ENCODE data around the gene HDAC4. TPM values are rescaled to one million over a fixed set of nuclear protein-coding genes. Genes with fewer than 3 reads are reported as not detected.

HDAC4 gene
- total and polyA plus RNA-seq, 10 of the 15 experiments (the other 5 are each of a cell fraction or from before 2014, with no cell fraction given): 0.22 to 15.7 (median 4.8) TPM

GRCh38 chr2:239244625-239245024, 156.2 kb downstream of the HDAC4 start:
- BruUV-seq (replicated peaks): no TSS peak
- ChIA-PET CTCF (interaction anchor here (1.2 kb wide), 1 partner anchor 8 kb away, joined by 3 read pairs; no protein-coding TSS in a partner anchor), POLR2A (no interaction called here), SMC1A (ENCODE audit: uncharacterized antibody, unreplicated experiment) (no interaction called here), RAD21 (ENCODE audit: unreplicated experiment) (no interaction called here)
- FAIRE-seq: no peak
- DNase-seq (ENCODE audit: low read depth, low spot score): no peak
- in situ Hi-C loops (cut with MboI): no loop called here
- 76% methylated on average over 5 of the region's 5 CpGs for WGBS (ENCODE audit: insufficient coverage, insufficient replicate concordance, low lambda C conversion rate, missing lambda C conversion rate)
- intact Hi-C loops (cut with micrococcal nuclease; ENCODE audit: unreplicated experiment): no loop called here
- H3K27ac ChIP-seq (ENCODE audit: control insufficient read depth, insufficient read depth): no peak overlapping the region
- no peaks in the 10 kb centered on the region for H3K79me2 ChIP-seq (ENCODE audit: control insufficient read depth, insufficient read depth, low read length)
- no peak overlapping the region for H3K9ac ChIP-seq (ENCODE audit: control insufficient read depth, insufficient read depth, low read length)
- H3K4me1 ChIP-seq (ENCODE audit: control insufficient read depth, insufficient read depth, low read length): no peaks in the 10 kb centered on the region
- H4K20me1 ChIP-seq (ENCODE audit: control insufficient read depth, insufficient read depth): no peaks in the 10 kb centered on the region
- H3K27me3 ChIP-seq (replicated peaks in 1 of 2; ENCODE audit: control insufficient read depth in 2 of 2, insufficient read depth in 2 of 2, low read length in 1 of 2): no peaks in the 10 kb centered on the region
- no peak overlapping the region for H2AFZ ChIP-seq (ENCODE audit: control insufficient read depth, low read depth, low read length)
- no peak for ATAC-seq
- no peak overlapping the region for H3K4me2 ChIP-seq (ENCODE audit: control insufficient read depth, insufficient read depth)
- H3K9me3 ChIP-seq (replicated peaks; ENCODE audit: control insufficient read depth, insufficient read depth, low read length): no peaks in the 10 kb centered on the region
- no peaks in the 10 kb centered on the region for H3K36me3 ChIP-seq (ENCODE audit: control insufficient read depth in 2 of 2, insufficient read depth in 2 of 2, low read length in 1 of 2)
- TF ChIP-seq, protein P1, sequence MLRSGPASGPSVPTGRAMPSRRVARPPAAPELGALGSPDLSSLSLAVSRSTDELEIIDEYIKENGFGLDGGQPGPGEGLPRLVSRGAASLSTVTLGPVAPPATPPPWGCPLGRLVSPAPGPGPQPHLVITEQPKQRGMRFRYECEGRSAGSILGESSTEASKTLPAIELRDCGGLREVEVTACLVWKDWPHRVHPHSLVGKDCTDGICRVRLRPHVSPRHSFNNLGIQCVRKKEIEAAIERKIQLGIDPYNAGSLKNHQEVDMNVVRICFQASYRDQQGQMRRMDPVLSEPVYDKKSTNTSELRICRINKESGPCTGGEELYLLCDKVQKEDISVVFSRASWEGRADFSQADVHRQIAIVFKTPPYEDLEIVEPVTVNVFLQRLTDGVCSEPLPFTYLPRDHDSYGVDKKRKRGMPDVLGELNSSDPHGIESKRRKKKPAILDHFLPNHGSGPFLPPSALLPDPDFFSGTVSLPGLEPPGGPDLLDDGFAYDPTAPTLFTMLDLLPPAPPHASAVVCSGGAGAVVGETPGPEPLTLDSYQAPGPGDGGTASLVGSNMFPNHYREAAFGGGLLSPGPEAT (IDR thresholded peaks at IDR 0.05; ENCODE audit: low read depth): no peak
- TF ChIP-seq LARP7 (IDR thresholded peaks at IDR 0.05) (no peak), NRF1 (conservative IDR thresholded peaks at IDR 0.05; ENCODE audit: low read depth, low read length) (no peak), ZNF207 (IDR thresholded peaks at IDR 0.05; ENCODE audit: borderline replicate concordance) (no peak), ESRRA (IDR thresholded peaks at IDR 0.05; ENCODE audit: low read length) (no peak), JUND (IDR thresholded peaks at IDR 0.05; ENCODE audit: low read depth, low read length) (no peak), SREBF2 (IDR thresholded peaks at IDR 0.05; ENCODE audit: low read length) (no peak), BCL11A (IDR thresholded peaks at IDR 0.05; ENCODE audit: low read depth, low read length) (no peak), HDAC2 (IDR thresholded peaks at IDR 0.05) (no peak), ZBED1 (IDR thresholded peaks at IDR 0.05; ENCODE audit: borderline replicate concordance) (no peak), STAT3 (IDR thresholded peaks at IDR 0.05; ENCODE audit: low read depth, low read length) (no peak), SP1 (IDR thresholded peaks at IDR 0.05; ENCODE audit: low read depth, low read length) (no peak), ATF3 (IDR thresholded peaks at IDR 0.05; ENCODE audit: borderline replicate concordance, extremely low read depth, low read depth, low read length) (no peak), TCF7 (IDR thresholded peaks at IDR 0.05; ENCODE audit: borderline replicate concordance) (no peak), ZSCAN29 (IDR thresholded peaks at IDR 0.05) (no peak)
- TF ChIP-seq, protein P2, sequence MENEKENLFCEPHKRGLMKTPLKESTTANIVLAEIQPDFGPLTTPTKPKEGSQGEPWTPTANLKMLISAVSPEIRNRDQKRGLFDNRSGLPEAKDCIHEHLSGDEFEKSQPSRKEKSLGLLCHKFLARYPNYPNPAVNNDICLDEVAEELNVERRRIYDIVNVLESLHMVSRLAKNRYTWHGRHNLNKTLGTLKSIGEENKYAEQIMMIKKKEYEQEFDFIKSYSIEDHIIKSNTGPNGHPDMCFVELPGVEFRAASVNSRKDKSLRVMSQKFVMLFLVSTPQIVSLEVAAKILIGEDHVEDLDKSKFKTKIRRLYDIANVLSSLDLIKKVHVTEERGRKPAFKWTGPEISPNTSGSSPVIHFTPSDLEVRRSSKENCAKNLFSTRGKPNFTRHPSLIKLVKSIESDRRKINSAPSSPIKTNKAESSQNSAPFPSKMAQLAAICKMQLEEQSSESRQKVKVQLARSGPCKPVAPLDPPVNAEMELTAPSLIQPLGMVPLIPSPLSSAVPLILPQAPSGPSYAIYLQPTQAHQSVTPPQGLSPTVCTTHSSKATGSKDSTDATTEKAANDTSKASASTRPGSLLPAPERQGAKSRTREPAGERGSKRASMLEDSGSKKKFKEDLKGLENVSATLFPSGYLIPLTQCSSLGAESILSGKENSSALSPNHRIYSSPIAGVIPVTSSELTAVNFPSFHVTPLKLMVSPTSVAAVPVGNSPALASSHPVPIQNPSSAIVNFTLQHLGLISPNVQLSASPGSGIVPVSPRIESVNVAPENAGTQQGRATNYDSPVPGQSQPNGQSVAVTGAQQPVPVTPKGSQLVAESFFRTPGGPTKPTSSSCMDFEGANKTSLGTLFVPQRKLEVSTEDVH (IDR thresholded peaks at IDR 0.05; ENCODE audit: low read depth, partially characterized antibody): no peak
- H3K4me3 ChIP-seq: no peak overlapping the region

Measured in GM12878 (cell line).